ENCODE data around the gene FLYWCH1. TPM values are rescaled to one million over a fixed set of nuclear protein-coding genes. Genes with fewer than 3 reads are reported as not detected.

FLYWCH1 gene
- total and polyA plus RNA-seq, 10 of the 15 experiments (the other 5 are each of a cell fraction or from before 2014, with no cell fraction given): 0.47 to 33.8 (median 11.2) TPM

DNA sequence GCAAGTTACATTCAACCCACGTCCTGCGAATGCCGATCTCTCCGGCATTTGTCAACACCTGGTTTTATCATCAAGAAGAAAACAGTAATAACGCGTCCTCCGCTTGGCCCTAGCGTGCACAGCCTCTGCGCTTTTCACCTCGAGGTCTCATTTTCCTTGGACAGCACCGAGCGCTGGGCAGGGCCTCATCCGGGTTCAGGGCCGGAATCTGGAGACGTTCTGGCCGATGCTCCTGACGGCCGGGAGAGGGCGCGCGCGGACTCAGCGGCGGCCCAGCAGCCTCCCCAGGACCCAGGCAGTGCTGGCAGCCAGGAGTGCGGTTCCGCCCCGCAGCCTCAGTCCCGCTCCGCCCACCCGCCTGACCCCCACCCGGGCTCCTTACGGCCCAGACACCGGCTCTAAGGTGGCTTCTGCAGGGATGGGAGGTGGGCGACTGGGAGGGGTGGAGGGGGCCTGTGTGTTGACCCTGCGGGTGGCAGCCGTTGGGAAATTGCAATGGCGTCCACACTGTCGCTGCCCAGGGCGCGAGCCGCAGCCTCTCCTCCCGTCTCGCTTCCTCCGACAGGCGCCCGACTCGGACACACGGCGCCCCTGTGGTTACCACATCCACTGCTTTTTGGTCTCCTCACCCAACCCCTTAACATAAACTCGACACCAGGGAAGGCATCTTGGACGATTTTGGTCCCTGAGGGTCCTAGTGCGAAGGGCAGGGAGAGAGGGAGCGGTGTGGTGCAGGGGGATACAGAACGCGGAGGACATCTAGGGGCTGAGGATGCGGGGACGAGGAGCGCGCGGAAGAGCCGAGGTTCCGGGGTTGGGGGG lies 7.4 kb upstream of the FLYWCH1 start (continued):
- TF ChIP-seq, protein P1, sequence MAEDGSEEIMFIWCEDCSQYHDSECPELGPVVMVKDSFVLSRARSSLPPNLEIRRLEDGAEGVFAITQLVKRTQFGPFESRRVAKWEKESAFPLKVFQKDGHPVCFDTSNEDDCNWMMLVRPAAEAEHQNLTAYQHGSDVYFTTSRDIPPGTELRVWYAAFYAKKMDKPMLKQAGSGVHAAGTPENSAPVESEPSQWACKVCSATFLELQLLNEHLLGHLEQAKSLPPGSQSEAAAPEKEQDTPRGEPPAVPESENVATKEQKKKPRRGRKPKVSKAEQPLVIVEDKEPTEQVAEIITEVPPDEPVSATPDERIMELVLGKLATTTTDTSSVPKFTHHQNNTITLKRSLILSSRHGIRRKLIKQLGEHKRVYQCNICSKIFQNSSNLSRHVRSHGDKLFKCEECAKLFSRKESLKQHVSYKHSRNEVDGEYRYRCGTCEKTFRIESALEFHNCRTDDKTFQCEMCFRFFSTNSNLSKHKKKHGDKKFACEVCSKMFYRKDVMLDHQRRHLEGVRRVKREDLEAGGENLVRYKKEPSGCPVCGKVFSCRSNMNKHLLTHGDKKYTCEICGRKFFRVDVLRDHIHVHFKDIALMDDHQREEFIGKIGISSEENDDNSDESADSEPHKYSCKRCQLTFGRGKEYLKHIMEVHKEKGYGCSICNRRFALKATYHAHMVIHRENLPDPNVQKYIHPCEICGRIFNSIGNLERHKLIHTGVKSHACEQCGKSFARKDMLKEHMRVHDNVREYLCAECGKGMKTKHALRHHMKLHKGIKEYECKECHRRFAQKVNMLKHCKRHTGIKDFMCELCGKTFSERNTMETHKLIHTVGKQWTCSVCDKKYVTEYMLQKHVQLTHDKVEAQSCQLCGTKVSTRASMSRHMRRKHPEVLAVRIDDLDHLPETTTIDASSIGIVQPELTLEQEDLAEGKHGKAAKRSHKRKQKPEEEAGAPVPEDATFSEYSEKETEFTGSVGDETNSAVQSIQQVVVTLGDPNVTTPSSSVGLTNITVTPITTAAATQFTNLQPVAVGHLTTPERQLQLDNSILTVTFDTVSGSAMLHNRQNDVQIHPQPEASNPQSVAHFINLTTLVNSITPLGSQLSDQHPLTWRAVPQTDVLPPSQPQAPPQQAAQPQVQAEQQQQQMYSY (CRISPR knock-in tag; IDR thresholded peaks at IDR 0.05): no peak
- TF ChIP-seq EP300 (IDR thresholded peaks at IDR 0.05; ENCODE audit: borderline replicate concordance in 1 of 2, control insufficient read depth in 1 of 2, low read depth in 2 of 2, low read length in 2 of 2) (no peak), CBFB (IDR thresholded peaks at IDR 0.05; ENCODE audit: low read depth) (no peak), BMI1 (IDR thresholded peaks at IDR 0.05; ENCODE audit: borderline replicate concordance) (no peak), IKZF2 (IDR thresholded peaks at IDR 0.05) (peak in 1 of 2 experiments; percentile 24; a peak in 1 of 4 replicates), TCF12 (IDR thresholded peaks at IDR 0.05; ENCODE audit: low read depth, low read length) (no peak), NFYA (IDR thresholded peaks at IDR 0.05; ENCODE audit: borderline replicate concordance, low read depth, low read length) (no peak), RAD21 (IDR thresholded peaks at IDR 0.05; ENCODE audit: insufficient read depth, low read depth, low read length) (peak; percentile 33), IKZF1 (conservative IDR thresholded peaks at IDR 0.05) (peak; percentile 41; the same call in 1 of the 2 replicates), PML (IDR thresholded peaks at IDR 0.05; ENCODE audit: low read length) (peak; percentile 50; the same call in 1 of the 2 replicates), NBN (IDR thresholded peaks at IDR 0.05) (no peak), ESRRA (IDR thresholded peaks at IDR 0.05; ENCODE audit: low read length) (0 out of 2 replicates have a peak, but pooled peaks have one; percentile 31), CHD4 (IDR thresholded peaks at IDR 0.05) (no peak), BACH1 (IDR thresholded peaks at IDR 0.05; ENCODE audit: borderline replicate concordance) (0 out of 2 replicates have a peak, but pooled peaks have one; percentile 12), NFXL1 (IDR thresholded peaks at IDR 0.05; ENCODE audit: borderline replicate concordance) (no peak), ZNF274 (IDR thresholded peaks at IDR 0.05; ENCODE audit: insufficient read depth, insufficient read length) (no peak)
- TF ChIP-seq, protein P2, sequence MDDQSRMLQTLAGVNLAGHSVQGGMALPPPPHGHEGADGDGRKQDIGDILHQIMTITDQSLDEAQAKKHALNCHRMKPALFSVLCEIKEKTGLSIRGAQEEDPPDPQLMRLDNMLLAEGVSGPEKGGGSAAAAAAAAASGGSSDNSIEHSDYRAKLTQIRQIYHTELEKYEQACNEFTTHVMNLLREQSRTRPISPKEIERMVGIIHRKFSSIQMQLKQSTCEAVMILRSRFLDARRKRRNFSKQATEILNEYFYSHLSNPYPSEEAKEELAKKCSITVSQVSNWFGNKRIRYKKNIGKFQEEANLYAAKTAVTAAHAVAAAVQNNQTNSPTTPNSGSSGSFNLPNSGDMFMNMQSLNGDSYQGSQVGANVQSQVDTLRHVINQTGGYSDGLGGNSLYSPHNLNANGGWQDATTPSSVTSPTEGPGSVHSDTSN (IDR thresholded peaks at IDR 0.05; ENCODE audit: insufficient replicate concordance, low read depth, low read length): no peak
- TF ChIP-seq, protein P3, sequence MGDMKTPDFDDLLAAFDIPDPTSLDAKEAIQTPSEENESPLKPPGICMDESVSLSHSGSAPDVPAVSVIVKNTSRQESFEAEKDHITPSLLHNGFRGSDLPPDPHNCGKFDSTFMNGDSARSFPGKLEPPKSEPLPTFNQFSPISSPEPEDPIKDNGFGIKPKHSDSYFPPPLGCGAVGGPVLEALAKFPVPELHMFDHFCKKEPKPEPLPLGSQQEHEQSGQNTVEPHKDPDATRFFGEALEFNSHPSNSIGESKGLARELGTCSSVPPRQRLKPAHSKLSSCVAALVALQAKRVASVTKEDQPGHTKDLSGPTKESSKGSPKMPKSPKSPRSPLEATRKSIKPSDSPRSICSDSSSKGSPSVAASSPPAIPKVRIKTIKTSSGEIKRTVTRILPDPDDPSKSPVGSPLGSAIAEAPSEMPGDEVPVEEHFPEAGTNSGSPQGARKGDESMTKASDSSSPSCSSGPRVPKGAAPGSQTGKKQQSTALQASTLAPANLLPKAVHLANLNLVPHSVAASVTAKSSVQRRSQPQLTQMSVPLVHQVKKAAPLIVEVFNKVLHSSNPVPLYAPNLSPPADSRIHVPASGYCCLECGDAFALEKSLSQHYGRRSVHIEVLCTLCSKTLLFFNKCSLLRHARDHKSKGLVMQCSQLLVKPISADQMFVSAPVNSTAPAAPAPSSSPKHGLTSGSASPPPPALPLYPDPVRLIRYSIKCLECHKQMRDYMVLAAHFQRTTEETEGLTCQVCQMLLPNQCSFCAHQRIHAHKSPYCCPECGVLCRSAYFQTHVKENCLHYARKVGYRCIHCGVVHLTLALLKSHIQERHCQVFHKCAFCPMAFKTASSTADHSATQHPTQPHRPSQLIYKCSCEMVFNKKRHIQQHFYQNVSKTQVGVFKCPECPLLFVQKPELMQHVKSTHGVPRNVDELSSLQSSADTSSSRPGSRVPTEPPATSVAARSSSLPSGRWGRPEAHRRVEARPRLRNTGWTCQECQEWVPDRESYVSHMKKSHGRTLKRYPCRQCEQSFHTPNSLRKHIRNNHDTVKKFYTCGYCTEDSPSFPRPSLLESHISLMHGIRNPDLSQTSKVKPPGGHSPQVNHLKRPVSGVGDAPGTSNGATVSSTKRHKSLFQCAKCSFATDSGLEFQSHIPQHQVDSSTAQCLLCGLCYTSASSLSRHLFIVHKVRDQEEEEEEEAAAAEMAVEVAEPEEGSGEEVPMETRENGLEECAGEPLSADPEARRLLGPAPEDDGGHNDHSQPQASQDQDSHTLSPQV (IDR thresholded peaks at IDR 0.05): no peak
